Right lobe of liver (tissue), 4 donors: ENCODE data around the gene MEF2A.

ENCODE experiments used
- CTCF ChIP-seq, 4 donors: fragments of 200-600 bp in 3 of 4; fragments of 450-650 bp in 1 of 4; IDR thresholded peaks; one replicate each; pipeline versions ENCODE4 v1.5.1 to v1.8.0; 2016 to 2022; ENCODE audit warnings: antibody characterized with exemption in 4 of 4, mild to moderate bottlenecking in 2 of 4
- POLR2A ChIP-seq: fragments of 450-650 bp; IDR thresholded peaks from one replicate; pipeline ENCODE4 v1.6.1; 2017; ENCODE audit warnings: antibody characterized with exemption, mild to moderate bottlenecking
- donor health status: DM: no; HTN: no; CAD: no.
- donor health status: DM: no; HTN: no; CAD: no.
- donor health status: DM: no; HTN: yes; CAD: no.

- no peak for TF ChIP-seq CTCF (IDR thresholded peaks at IDR 0.05)
- no peak for TF ChIP-seq POLR2A
Observed at GRCh38 chr15:99717161-99718009, 151.6 kb downstream of the MEF2A start.
